Sigmoid colon (tissue), 3 donors: ENCODE results near the gene OR7G2.

Source experiments
- CTCF ChIP-seq, 4 experiments: fragments of 450-650 bp in 3 of 4; fragments of 200-600 bp in 1 of 4; IDR thresholded peaks; one replicate each; pipeline ENCODE4 v1.5.1; 2016 to 2019; ENCODE audit warnings: antibody characterized with exemption in 4 of 4, mild to moderate bottlenecking in 3 of 4, moderate library complexity in 2 of 4
- POLR2A ChIP-seq, 2 donors: fragments of 450-650 bp; IDR thresholded peaks; one replicate each; pipeline ENCODE4 v1.6.1; 2016; ENCODE audit warnings: antibody characterized with exemption in 2 of 2, mild to moderate bottlenecking in 2 of 2, moderate library complexity in 2 of 2

DNA sequence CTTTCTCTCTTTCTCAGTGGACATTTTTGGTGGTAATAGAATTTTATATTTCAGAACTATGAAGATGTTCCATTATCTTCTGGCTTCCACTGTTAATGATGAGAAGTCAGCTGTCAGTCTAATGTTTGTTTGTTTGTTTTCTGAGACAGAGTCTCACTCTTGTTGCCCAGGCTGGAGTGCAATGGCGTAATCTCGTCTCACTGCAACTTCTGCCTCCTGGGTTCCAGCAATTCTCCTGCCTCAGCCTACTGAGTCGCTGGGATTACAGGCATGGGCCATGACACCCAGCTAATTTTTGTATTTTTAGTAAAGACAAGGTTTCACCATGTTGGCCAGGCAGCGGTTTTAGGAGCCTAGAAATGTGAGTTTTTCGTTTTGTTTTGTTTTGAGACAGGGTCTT, 37.6 kb upstream of the OR7G2 start:
- TF ChIP-seq CTCF (IDR thresholded peaks at IDR 0.05), result no peak
- TF ChIP-seq POLR2A (IDR thresholded peaks at IDR 0.05), result no peak
